NCI-H82 treated with DMSO at 0.1 percent for 48 hours (cell line): ENCODE results near the gene USP40.
"Not testable (repeated sequence)": the region's sequence is repeated elsewhere in the genome, so short reads cannot be mapped to it uniquely, and the experiment has no call there.

Source experiments
- DNase-seq: peaks from one replicate; lab custom pipeline; 2025; ENCODE audit not compliant: unreplicated experiment; lab: John Stamatoyannopoulos, UW

The USP40 gene

GRCh38 chr2:233566141-233566956 is at the start of gene USP40:
Gene USP40, minus strand, starts transcription at chr2:233566782. Its CDS starts 1,228 bp downstream, at chr2:233565554.
- peak; percentile 92 for DNase-seq

GRCh38 chr2:233611284-233611683 is 44.7 kb upstream of the USP40 start:
- no peak for DNase-seq

GRCh38 chr2:233605680-233606079 is 39.1 kb upstream of the USP40 start:
- DNase-seq = no peak

- DNase-seq = no peak
These were observed 38.2 kb upstream of the USP40 start for GRCh38 chr2:233604826-233605225.

DNA sequence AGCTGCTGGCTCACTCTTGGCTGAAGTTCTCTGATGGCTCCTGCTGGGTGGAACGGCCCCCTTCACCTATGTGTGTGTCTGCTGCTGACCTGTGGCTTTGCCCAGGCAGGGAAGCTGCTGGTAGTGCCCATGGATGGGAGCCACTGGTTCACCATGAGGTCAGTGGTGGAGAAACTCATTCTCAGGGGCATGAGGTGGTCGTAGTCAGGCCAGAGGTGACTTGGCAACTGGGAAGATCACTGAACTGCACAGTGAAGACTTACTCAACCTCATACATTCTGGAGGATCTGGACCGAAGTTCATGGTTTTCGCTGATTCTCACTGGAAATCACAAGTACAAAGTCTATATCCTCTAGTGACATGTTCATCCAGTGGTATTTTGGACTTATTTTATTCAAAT is 36.9 kb upstream of the USP40 start:
- no peak for DNase-seq

DNA sequence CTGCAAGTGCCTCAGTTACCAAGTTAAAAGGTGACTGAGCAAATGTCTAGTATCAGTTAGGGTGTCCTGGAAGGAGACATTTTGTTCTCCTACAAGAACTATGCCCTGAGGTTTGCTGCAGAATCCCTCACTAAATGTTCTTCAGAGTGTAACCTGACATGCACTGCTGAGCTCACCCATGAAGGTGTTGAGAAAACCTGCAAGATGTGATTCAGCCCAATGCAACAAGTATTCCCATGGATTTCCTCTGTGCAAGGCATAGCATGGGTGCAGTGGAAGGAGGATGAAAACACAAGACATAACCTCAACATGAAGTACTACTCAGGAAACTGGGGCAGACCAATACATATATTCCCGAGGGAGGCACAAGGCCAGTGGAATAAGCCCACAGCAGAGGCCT is 35.5 kb upstream of the USP40 start:
- DNase-seq = no peak

DNA sequence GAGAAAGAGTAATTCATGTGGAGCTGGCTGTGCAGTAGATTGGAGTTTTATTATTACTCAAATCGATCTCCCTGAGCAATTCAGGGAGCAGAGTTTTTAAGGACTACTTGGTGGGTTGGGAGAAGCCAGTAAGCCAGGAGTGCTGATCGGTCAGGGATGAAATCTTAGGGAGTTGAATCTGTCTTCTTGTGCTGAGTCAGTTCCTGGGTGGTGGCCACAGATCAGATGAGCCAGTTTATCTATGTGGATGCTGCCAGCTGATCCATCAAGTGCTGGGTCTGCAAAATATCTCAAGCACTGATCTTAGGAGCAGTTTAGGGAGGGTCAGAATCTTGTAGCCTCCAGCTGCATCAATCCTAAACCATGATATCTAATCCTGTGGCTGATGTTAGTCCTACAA is 33.8 kb upstream of the USP40 start:
- DNase-seq = no peak

DNA sequence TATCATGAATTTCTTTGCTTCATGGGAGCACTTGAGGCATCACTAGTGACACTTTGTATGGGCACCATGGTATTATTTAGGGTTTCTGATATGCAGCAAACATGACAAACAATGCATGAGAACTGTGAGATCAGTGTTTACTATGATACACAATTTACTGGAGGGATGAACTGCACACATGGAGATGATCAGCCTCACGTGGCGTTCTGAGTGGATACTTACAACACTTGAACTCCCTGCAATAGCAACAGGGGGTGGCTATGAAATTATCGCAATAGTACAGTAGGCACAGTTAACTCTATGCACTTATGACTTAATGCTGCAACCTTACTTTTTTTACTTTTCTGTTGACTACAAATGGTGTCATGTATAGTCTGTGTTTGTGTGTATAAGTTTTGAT is 32.4 kb upstream of the USP40 start:
- DNase-seq = no peak

DNA sequence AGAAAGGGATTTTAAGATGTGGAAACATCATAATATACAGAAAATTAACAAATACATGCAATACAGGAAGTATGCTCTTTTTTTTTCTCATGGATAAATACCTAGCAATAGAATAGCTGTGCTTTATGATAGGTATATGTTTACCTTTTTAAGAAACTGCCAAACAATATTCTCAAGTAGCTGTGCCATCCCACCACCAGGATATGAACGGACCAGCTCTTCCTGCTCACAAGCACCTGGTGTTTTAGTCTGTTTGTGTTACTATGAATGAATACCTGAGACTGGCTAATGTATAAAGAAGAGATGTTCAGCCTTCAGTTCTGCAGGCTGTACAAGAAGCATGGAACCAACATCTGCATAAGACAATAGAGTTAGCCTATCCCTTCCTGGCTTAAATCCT is 30.9 kb upstream of the USP40 start:
- DNase-seq = no peak

GRCh38 chr2:233593201-233593600 is 26.6 kb upstream of the USP40 start:
- DNase-seq = no peak

- not testable (repeated sequence) for DNase-seq
These were observed 26.1 kb upstream of the USP40 start for GRCh38 chr2:233592706-233593105.

DNA sequence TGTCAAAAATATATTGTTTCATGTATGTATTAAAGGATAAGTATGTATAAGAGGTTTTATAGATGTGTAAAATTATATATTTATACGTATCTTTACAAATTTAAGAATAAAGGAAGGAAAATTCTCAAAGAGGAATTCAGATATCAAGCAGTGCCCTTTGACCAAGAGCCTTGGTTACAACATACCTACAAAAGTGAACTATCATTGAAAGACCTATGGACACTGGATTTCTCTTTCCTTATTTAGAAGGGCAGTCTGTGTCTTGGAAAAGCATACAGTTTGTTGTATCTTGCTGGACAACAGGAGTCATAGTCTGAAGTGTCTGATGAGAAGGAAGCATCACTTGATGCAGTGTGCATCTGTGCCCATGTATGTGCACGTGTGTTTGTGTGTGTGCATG is 21.8 kb upstream of the USP40 start:
- no peak for DNase-seq

DNA sequence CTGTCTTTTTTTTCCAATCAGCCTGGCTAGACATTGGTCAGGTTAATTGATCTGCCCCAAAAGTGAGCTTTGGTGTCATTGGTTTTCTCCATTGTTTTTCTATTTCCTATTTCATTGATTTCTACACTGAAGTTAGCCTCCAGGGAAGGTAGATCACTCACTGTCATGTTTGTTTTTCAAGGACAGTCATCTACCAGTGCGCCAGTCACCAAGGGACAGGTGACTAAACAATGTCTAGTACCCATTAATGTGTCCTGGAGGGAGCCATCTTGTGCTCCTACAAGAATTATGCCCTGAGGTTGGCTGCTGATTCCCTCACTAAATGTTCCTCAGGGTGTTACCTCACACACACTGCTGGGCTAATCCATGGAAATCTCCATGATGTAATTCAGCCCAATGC is 17.6 kb upstream of the USP40 start:
- DNase-seq = no peak

DNA sequence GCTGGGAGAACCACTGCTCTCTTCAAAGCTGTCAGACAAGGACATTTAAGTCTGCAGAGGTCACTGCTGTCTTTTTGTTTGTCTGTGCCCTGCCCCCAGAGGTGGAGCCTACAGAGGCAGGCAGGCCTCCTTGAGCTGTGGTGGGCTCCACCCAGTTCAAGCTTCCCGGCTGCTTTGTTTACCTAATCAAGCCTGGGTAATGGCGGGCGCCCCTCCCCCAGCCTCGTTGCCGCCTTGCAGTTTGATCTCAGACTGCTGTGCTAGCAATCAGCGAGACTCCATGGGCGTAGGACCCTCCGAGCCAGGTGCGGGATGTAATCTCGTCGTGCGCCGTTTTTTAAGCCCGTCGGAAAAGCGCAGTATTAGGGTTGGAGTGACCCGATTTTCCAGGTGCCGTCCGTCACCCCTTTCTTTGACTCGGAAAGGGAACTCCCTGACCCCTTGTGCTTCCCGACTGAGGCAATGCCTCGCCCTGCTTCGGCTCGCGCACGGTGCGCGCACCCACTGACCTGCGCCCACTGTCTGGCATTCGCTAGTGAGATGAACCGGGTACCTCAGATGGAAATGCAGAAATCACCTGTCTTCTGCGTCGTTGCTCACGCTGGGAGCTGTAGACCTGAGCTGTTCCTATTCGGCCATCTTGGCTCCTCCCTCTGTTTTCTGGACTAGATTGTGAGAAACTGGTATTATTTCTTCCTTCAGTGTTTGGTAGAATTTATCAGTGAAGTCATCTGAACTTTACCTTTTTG is 16.8 kb upstream of the USP40 start:
- DNase-seq = not testable (repeated sequence)

- not testable (repeated sequence) for DNase-seq
These were observed 10.8 kb upstream of the USP40 start for GRCh38 chr2:233577341-233577740.

DNA sequence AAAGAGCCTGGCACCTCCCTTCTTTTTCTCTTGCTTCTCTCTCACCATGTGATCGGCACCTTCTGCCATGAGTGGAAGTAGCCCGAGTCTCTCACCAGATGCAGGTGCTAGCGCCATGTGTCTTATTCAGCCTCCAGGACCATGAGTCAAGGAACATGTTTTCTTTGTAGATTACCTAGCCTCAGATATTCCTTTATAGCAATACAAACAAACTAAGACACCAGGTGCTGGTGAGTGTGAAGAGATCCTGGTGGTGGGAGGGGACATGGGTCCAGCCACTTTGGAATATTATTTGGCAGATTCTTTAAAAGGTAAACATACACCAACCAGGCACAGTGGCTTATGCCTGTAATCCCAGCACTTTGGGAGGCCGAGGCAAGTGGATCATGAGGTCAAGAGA is 5.9 kb upstream of the USP40 start:
- DNase-seq = no peak

DNA sequence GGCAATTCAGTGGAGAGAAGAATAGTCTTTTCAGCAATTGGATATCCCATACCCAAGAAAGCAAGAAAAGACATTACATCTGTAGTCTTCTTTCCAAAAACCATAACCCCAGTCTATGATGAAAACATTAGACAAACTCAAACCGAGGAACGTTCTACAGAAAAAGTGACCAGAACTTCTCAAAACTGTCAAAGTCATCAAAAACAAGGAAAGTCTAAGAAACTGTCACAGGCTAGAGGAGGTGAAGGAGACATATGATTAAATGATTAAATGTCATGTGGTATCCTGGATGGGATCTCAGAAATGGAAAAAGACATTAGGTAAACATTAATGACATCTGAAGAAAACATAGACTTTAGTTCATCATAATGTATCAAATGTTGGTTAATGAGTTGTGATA is 4.9 kb upstream of the USP40 start:
- no peak for DNase-seq

DNA sequence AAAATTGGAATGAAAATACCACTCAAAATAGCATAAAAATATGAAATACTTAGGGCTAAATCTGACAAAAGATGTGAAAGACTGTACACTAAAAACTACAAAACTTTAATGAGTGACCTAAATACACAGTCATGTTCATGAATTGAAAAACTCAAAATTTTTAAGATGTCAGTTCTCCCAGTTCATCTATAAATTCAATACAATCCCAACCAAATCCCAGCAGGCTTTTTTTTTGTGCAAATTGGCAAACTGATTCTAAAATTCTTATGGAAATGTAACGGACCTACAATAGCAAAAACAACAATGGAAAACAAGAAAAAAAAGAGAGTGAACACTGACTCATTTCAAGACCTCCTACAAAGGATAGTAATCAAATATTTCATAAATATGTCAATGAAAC is 4.4 kb upstream of the USP40 start:
- no peak for DNase-seq

- DNase-seq = peak; percentile 68
These were observed 869 bp downstream of the USP40 start for GRCh38 chr2:233565685-233566140.

DNA sequence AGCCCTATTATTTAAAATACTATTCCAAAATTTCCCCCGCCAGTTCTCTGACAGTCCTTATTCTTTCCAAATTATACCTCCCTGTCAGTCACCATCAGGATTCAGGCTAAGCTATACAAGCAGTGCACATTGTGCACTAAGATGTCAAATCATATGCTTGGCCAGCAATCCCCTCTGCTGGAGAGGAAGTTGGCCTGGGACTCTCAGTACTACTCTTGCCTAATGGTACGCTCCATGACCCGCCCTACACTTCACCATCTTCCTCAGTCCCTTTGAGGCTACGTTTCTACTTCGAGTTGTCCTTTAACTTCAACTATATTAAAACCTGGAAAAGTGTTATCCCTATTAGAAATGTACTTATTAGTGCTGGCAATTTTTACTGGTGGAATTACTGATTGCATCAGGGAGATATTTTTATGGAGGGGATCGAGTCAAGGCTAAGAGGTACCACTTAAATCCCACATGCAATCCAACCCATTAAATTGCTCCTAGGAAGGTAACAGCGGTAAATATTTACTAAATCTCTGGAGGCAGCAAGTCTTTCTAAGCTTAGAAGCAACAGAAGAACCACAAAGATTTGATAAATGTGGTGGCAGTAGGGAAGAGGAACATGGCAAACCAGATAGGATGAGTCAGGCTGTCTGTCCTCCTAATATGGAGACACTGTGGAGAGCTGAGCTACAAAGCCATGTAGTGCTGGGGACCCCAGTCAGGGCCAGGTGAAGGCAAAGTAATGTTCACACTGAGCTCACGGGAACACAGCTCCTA is 2.7 kb downstream of the USP40 start:
- no peak for DNase-seq

DNA sequence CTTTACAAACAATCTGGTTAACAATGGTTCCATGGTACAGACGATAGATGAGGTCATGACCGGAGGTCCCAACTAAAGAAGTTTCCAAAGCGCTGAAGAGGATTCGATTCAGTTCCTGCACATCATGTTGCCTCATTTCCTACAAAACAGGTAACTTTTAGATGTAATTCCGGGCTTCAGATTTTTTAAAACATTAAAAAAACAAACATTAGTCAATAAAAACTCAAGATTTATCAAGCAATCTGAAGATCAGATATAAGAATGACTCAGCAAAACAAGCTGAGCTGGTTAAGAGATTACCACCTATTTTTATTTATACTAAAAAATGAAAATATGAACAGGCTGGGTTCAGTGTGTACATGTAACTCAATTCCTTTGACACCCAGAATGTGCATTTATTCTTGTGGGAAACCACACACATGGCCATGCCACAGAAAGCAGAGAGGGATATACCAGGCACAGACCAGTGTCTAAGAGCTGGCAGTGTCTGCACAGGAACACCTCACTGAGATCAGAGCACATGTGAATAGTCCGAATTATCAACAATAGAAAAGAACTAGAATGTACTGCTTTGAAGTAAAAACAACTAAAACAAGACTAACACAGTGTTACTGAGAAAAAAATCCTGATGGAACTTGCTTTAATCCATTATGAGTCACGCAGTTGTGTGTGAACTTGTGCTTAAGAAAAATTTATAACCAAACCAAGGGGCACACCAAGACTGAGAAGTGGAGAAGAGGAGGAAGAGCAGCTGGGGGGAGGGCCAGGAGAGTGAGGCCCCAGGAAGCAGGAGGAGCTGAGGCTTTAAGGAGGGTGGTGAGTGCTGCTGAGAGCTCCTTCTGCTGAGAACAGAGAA is 9.5 kb downstream of the USP40 start:
- no peak for DNase-seq
